Fibroblast of villous mesenchyme (primary cell): ENCODE results near the gene CLASP1. TPM values are rescaled to one million over a fixed set of nuclear protein-coding genes. Genes with fewer than 3 reads are reported as not detected.
"Not testable (repeated sequence)": the region's sequence is repeated elsewhere in the genome, so short reads cannot be mapped to it uniquely, and the experiment has no call there.

Experiments used
- DNase-seq: peaks from one replicate; pipeline ENCODE4 v3.0.0-alpha.2; 2010; ENCODE audit warnings: low read depth
- H3K4me3 ChIP-seq: 2 replicates; pipeline ENCODE4 v1.5.1; 2011; ENCODE audit warnings: low read depth, mild to moderate bottlenecking, low read length
- CTCF ChIP-seq: IDR thresholded peaks from 2 replicates; pipeline ENCODE4 v1.5.1; 2012; ENCODE audit warnings: low read depth, mild to moderate bottlenecking, low read length; ENCODE audit not compliant: insufficient read depth
- total RNA-seq: library from RNA; depleted of rRNA; stranded (reverse); fragments of >200 nt; gene quantifications from 2 replicates; pipeline ENCODE4 v1.2.3, GENCODE V29; 2012

The CLASP1 gene
- total RNA-seq, 1 donor, result 58.3 TPM

DNA sequence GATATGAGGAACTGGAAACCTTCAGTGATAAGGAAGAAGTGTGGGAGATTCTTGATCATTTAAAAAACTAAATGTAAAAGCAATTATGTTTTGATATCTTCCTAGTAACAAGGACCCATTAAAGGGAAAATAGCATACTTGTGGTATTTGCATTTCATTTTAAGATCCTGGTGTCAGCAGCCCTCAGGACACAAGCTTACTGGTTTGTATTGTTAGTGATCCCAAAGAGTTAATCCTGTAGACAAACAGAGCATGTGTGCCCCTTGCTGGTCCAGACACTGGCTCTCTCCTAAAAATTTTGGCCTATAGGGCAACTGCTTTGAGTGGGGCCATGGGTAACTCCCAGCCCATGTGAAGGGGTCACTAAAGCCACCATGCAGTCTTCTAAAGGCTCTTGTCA is 263.2 kb downstream of the CLASP1 start:
- TF ChIP-seq CTCF, result no peak
- DNase-seq, result no peak
- no peak overlapping the region for H3K4me3 ChIP-seq

DNA sequence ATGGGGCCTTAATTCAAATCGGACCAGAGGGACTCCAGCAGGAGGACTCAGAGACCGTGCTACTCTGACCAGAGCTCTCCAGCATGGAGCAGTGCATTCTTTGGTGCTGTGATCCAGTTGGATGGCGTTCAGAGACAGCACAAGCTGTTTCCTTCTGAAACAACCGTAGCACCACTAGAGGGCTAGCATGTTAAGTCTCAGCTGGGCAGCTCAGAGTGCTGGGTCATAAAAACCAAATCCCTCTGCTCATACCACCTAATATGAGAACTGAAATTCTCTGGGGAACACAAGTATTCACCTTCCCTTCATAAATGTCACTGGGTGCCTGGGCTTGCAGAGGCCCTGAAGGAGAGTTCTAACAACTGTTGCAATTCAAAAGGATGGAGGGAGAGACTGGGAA is 266.5 kb downstream of the CLASP1 start:
- no peak overlapping the region for H3K4me3 ChIP-seq
- peak; percentile 36 for DNase-seq
- TF ChIP-seq CTCF, result peak; percentile 39

- H3K4me3 ChIP-seq, result no peak overlapping the region
- no peak for TF ChIP-seq CTCF
- peak; percentile 43 for DNase-seq
These were observed 271.6 kb downstream of the CLASP1 start for GRCh38 chr2:121377646-121378045.

GRCh38 chr2:121376535-121377250 is 272.6 kb downstream of the CLASP1 start:
- DNase-seq, result no peak
- no peak overlapping the region for H3K4me3 ChIP-seq

DNA sequence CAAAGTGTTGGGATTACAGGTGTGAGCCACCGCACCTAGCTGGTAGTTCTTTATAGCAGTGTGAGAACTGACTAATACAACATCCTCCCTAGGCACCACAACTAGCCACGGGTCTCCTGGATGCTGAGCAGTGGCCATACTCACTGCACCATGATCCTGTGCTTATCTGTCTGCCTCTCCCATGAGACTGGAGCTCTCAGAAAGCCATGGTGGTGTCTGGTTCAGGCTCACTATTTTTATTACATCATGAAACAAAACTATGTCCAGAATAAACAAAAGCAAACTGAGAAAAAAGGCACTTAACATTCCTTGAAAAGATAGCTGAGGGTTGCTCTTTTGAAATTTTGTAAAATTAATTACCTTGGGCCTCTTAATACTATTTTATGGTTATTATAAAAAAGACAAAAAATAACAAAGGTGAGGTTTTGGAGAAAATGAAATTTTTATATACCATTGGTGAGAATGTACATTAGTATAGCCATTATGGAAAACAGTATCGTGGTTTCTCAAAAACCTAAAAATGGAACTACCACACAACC is 273.6 kb downstream of the CLASP1 start:
- no peak overlapping the region for H3K4me3 ChIP-seq
- no peak for TF ChIP-seq CTCF
- peak; percentile 65 for DNase-seq

More at GRCh38 chr2:121376535-121377250, 272.6 kb downstream of the CLASP1 start:
- TF ChIP-seq CTCF, result no peak

- not testable (repeated sequence) for H3K4me3 ChIP-seq, DNase-seq
These were observed 274.7 kb downstream of the CLASP1 start for GRCh38 chr2:121374412-121375075.

DNA sequence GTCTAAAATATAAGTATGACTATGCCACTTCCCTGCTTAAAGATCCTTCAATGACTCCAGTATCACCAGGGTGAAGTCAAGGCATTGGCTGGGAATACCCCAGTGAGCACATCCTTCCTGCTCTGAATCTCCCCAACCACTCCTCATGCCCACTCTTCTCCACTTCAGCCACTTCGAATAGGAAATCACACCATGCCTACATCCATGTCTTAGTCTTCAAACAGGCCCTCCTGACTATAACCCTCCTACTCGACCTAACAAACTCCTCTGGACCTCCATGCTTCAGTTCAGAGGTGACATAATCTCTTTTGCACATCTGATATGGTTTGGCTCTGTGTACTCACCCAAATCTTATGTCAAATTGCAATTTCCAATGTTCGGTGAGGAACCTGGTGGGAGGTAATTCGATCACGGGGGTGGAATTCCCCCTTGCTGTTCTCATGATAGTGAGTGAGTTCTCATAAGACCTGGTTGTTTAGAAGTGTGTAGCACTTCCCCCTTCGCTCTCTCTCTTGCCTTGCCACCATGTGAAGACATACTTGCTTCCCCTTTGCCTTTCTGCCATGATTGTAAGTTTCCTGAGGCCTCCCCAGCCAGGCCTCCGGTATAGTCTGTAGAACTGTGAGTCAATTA is 276.4 kb downstream of the CLASP1 start:
- no peak overlapping the region for H3K4me3 ChIP-seq
- no peak for DNase-seq
- no peak for TF ChIP-seq CTCF
